GM19328 (cell line): ENCODE data around the gene FAM124A.

ENCODE experiments used
- ATAC-seq: cut with Tn5 transposase; IDR thresholded peaks from one replicate; pipeline ENCODE4 v1.9.1; 2021; ENCODE audit warnings: mild to moderate bottlenecking, moderate library complexity; ENCODE audit not compliant: unreplicated experiment

Gene FAM124A

GRCh38 chr13:51332566-51333361, 110.6 kb downstream of the FAM124A start:
- no peak for ATAC-seq

GRCh38 chr13:51333421-51333820, 111.2 kb downstream of the FAM124A start:
- ATAC-seq = no peak

- ATAC-seq = no peak
Observed at GRCh38 chr13:51333826-51334225, 111.6 kb downstream of the FAM124A start.
